GM23338 (cell line): Measurements from ENCODE around the gene TNS3. TPM values are rescaled to one million over a fixed set of nuclear protein-coding genes. Genes with fewer than 3 reads are reported as not detected.

Source experiments
- ATAC-seq: fragments of 200-7000 bp; cut with Tn5 transposase; 3 replicates; pipeline ENCODE4 v1.9.1; 2020
- DNase-seq: peaks from one replicate; pipeline ENCODE4 v3.0.0-alpha.2; 2015; ENCODE audit warnings: low spot score
- H2AFZ ChIP-seq: fragments of 200-600 bp; sonication (generic); 2 replicates; pipeline ENCODE4 v1.8.0; 2016; ENCODE audit warnings: antibody characterized with exemption, mild to moderate bottlenecking, moderate library complexity
- H3F3A ChIP-seq: fragments of 200-600 bp; sonication (generic); replicated peaks from 2 replicates; pipeline ENCODE4 v1.8.0; 2017; ENCODE audit warnings: antibody characterized with exemption, mixed run types, low read depth
- H3K27ac ChIP-seq: fragments of 200-600 bp; sonication (generic); 2 replicates; pipeline ENCODE4 v1.6.1; 2016; ENCODE audit warnings: low read depth
- H3K27me3 ChIP-seq: fragments of 200-600 bp; sonication (generic); 2 replicates; pipeline ENCODE4 v1.8.0; 2016; ENCODE audit warnings: mild to moderate bottlenecking, mixed run types, moderate library complexity; ENCODE audit not compliant: insufficient read depth
- H3K36me3 ChIP-seq: fragments of 200-600 bp; sonication (generic); 2 replicates; pipeline ENCODE4 v1.8.0; 2016; ENCODE audit warnings: mild to moderate bottlenecking; ENCODE audit not compliant: insufficient read depth
- H3K4me1 ChIP-seq: fragments of 200-600 bp; sonication (generic); 2 replicates; pipeline ENCODE4 v1.8.0; 2016; ENCODE audit warnings: mild to moderate bottlenecking, moderate library complexity; ENCODE audit not compliant: insufficient read depth
- H3K4me2 ChIP-seq: fragments of 200-600 bp; sonication (generic); 2 replicates; pipeline ENCODE4 v1.7.1; 2017; ENCODE audit warnings: mixed run types
- H3K4me3 ChIP-seq: fragments of 200-600 bp; sonication (generic); 2 replicates; pipeline ENCODE4 v1.6.1; 2016; ENCODE audit warnings: mixed run types
- H3K79me2 ChIP-seq: fragments of 200-600 bp; sonication (generic); replicated peaks from 2 replicates; pipeline ENCODE4 v1.8.0; 2017; ENCODE audit warnings: mild to moderate bottlenecking; ENCODE audit not compliant: insufficient read depth
- H3K9me2 ChIP-seq: fragments of 200-600 bp; sonication (generic); 2 replicates; pipeline ENCODE4 v1.8.0; 2017; ENCODE audit not compliant: insufficient read depth
- H4K20me1 ChIP-seq: fragments of 200-600 bp; sonication (generic); replicated peaks from 2 replicates; pipeline ENCODE4 v1.8.0; 2017; ENCODE audit warnings: mild to moderate bottlenecking; ENCODE audit not compliant: insufficient read depth
- H3K27ac Mint-ChIP-seq: 2 replicates; pipeline ENCODE4 v1.8.0; 2020; ENCODE audit warnings: inconsistent platforms, mild to moderate bottlenecking, moderate library complexity, mixed read lengths
- H3K27me3 Mint-ChIP-seq: 3 replicates; pipeline ENCODE4 v1.8.0; 2022; ENCODE audit warnings: low read depth, mild to moderate bottlenecking, moderate library complexity, mixed read lengths, inconsistent platforms; ENCODE audit not compliant: insufficient read depth, poor library complexity
- H3K36me3 Mint-ChIP-seq: 3 replicates; pipeline ENCODE4 v1.8.0; 2021; ENCODE audit warnings: low read depth, mild to moderate bottlenecking, inconsistent platforms, moderate library complexity, mixed read lengths
- H3K4me1 Mint-ChIP-seq: 3 replicates; pipeline ENCODE4 v1.8.0; 2020; ENCODE audit warnings: mild to moderate bottlenecking, inconsistent platforms, mixed read lengths
- H3K4me3 Mint-ChIP-seq: 3 replicates; pipeline ENCODE4 v1.8.0; 2021; ENCODE audit warnings: moderate library complexity, mild to moderate bottlenecking, inconsistent platforms, mixed read lengths
- H3K9me3 Mint-ChIP-seq: 3 replicates; pipeline ENCODE4 v1.8.0; 2020; ENCODE audit warnings: moderate library complexity, mild to moderate bottlenecking, inconsistent platforms, mixed read lengths
- ETS1 ChIP-seq: IDR thresholded peaks from 2 replicates; pipeline ENCODE4 v1.6.1; 2016; ENCODE audit warnings: antibody characterized with exemption
- EZH2phosphoT487 ChIP-seq: fragments of 200-600 bp; sonication (generic); IDR thresholded peaks from one replicate; pipeline ENCODE4 v1.8.1; 2018; ENCODE audit warnings: antibody characterized with exemption; ENCODE audit not compliant: unreplicated experiment
- JUNB ChIP-seq: IDR thresholded peaks from one replicate; pipeline ENCODE4 v1.6.1; 2016; ENCODE audit warnings: antibody characterized with exemption; ENCODE audit not compliant: unreplicated experiment
- NANOG ChIP-seq: IDR thresholded peaks from 2 replicates; pipeline ENCODE4 v1.6.1; 2016; ENCODE audit warnings: antibody characterized with exemption, borderline replicate concordance
- POLR2AphosphoS5 ChIP-seq: IDR thresholded peaks from 2 replicates; pipeline ENCODE4 v1.6.1; 2016; ENCODE audit warnings: antibody characterized with exemption, low read depth
- STAT1 ChIP-seq: IDR thresholded peaks from one replicate; pipeline ENCODE4 v1.6.1; 2016; ENCODE audit warnings: antibody characterized with exemption; ENCODE audit not compliant: unreplicated experiment
- ZNF114 ChIP-seq: fragments of 250-450 bp; sonication (Bioruptor Pico); IDR thresholded peaks from 2 replicates; pipeline ENCODE4 v1.5.0; 2020; ENCODE audit warnings: mild to moderate bottlenecking, moderate library complexity
- ZNF331 ChIP-seq: fragments of 250-450 bp; sonication (Bioruptor Pico); IDR thresholded peaks from 2 replicates; pipeline ENCODE4 v1.5.0; 2020; ENCODE audit warnings: low read depth, mild to moderate bottlenecking, moderate library complexity
- polyA plus RNA-seq: library from polyadenylated mRNA; unstranded; fragments of >200 nt; fragmentation: Nextera tagmentation; extraction: Ambion mirVana; gene quantifications from 2 replicates; pipeline ENCODE4 v1.2.1, GENCODE V29; 2016
- total RNA-seq: library from RNA; depleted of rRNA; stranded (reverse); fragments of >200 nt; shearing (Covaris generic); gene quantifications from 2 replicates; pipeline ENCODE4 v1.2.3, GENCODE V29; 2014
- TF ChIP-seq, protein P1 (sequence below): IDR thresholded peaks from one replicate; pipeline ENCODE4 v1.6.1; 2018; ENCODE audit warnings: antibody characterized with exemption; ENCODE audit not compliant: unreplicated experiment

The TNS3 gene
- total and polyA plus RNA-seq, 2 experiments from 2014 or later = 6.2 to 28.7 TPM

- no peaks in the 10 kb centered on the region for H3K9me3 Mint-ChIP-seq
- H3K27me3 ChIP-seq = no peaks in the 10 kb centered on the region
- H3K27ac Mint-ChIP-seq = no peak overlapping the region
- H4K20me1 ChIP-seq = 0 out of 2 replicates have a peak, but pooled peaks cover 4% of the 10 kb centered on the region
- peaks cover 52% of the 10 kb centered on the region for H3K4me1 Mint-ChIP-seq
- H3K79me2 ChIP-seq = peaks cover 95% of the 10 kb centered on the region
- no peak overlapping the region for H2AFZ ChIP-seq
- H3K4me1 ChIP-seq = peaks cover 35% of the 10 kb centered on the region
- H3K27me3 Mint-ChIP-seq = peaks cover 23% of the 10 kb centered on the region
- H3K4me2 ChIP-seq = no peak overlapping the region
- ATAC-seq (peak; percentile 30), DNase-seq (no peak)
- H3F3A ChIP-seq = no peaks in the 10 kb centered on the region
- TF ChIP-seq NANOG = no peak
- no peak for TF ChIP-seq JUNB
- no peak for TF ChIP-seq ZNF114 (CRISPR knock-in tag)
- H3K9me2 ChIP-seq = 0 out of 2 replicates have a peak, but pooled peaks cover 3% of the 10 kb centered on the region
- no peak overlapping the region for H3K4me3 ChIP-seq
- H3K27ac ChIP-seq = no peak overlapping the region
- H3K36me3 ChIP-seq = no peaks in the 10 kb centered on the region; the same call in 1 of the 2 replicates
- no peak overlapping the region for H3K4me3 Mint-ChIP-seq
- H3K36me3 Mint-ChIP-seq = 0 out of 3 replicates have a peak, but pooled peaks cover 3% of the 10 kb centered on the region
Observed at GRCh38 chr7:47571331-47572093, 10.4 kb downstream of the TNS3 start.

DNA sequence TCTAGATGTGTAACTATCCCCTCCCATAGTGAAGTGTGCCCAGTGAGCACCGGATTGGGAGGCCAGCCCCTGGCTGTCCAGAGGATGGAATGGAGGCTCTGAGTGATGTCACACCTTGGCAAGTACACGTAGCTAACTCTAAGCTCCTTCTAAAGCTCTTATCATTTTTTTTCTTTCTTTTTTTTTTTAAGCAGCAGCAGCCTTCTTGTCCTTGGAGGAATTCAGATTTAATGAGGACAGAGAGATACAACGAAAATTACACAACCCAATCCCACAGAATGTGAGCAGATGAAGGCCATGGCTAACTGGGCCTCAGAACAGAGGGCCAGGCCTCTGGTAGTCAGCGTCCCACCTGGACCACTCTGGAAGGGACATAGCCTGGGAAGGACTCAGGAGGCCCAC is 11.3 kb downstream of the TNS3 start:
- no peak overlapping the region for H3K27ac ChIP-seq

More for the DNA sequence above, 11.3 kb downstream of the TNS3 start:
- H3K4me2 ChIP-seq = no peak overlapping the region
- no peaks in the 10 kb centered on the region for H3K36me3 Mint-ChIP-seq
- peaks cover 30% of the 10 kb centered on the region for H3K4me1 ChIP-seq
- 0 out of 2 replicates have a peak overlapping the region, but pooled peaks have one; percentile 21 for H3K27ac Mint-ChIP-seq
- H3K9me2 ChIP-seq = 0 out of 2 replicates have a peak, but pooled peaks cover 3% of the 10 kb centered on the region
- no peak for DNase-seq
- H3K27me3 Mint-ChIP-seq = peaks cover 18% of the 10 kb centered on the region
- H3K4me3 ChIP-seq = no peak overlapping the region
- H3K27me3 ChIP-seq = no peaks in the 10 kb centered on the region
- H3K36me3 ChIP-seq = no peaks in the 10 kb centered on the region; the same call in 1 of the 2 replicates
- peaks cover 94% of the 10 kb centered on the region for H3K79me2 ChIP-seq
- TF ChIP-seq EZH2phosphoT487 (no peak), ZNF114 (CRISPR knock-in tag) (no peak), ETS1 (no peak), POLR2AphosphoS5 (no peak), STAT1 (no peak), NANOG (no peak), ZNF331 (CRISPR knock-in tag) (no peak)
- TF ChIP-seq, protein P1, sequence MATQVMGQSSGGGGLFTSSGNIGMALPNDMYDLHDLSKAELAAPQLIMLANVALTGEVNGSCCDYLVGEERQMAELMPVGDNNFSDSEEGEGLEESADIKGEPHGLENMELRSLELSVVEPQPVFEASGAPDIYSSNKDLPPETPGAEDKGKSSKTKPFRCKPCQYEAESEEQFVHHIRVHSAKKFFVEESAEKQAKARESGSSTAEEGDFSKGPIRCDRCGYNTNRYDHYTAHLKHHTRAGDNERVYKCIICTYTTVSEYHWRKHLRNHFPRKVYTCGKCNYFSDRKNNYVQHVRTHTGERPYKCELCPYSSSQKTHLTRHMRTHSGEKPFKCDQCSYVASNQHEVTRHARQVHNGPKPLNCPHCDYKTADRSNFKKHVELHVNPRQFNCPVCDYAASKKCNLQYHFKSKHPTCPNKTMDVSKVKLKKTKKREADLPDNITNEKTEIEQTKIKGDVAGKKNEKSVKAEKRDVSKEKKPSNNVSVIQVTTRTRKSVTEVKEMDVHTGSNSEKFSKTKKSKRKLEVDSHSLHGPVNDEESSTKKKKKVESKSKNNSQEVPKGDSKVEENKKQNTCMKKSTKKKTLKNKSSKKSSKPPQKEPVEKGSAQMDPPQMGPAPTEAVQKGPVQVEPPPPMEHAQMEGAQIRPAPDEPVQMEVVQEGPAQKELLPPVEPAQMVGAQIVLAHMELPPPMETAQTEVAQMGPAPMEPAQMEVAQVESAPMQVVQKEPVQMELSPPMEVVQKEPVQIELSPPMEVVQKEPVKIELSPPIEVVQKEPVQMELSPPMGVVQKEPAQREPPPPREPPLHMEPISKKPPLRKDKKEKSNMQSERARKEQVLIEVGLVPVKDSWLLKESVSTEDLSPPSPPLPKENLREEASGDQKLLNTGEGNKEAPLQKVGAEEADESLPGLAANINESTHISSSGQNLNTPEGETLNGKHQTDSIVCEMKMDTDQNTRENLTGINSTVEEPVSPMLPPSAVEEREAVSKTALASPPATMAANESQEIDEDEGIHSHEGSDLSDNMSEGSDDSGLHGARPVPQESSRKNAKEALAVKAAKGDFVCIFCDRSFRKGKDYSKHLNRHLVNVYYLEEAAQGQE = no peak
- ATAC-seq = no peak
- H2AFZ ChIP-seq = no peak overlapping the region
- H4K20me1 ChIP-seq = 0 out of 2 replicates have a peak, but pooled peaks cover 4% of the 10 kb centered on the region
- H3K9me3 Mint-ChIP-seq = no peaks in the 10 kb centered on the region
- H3F3A ChIP-seq = no peaks in the 10 kb centered on the region
- no peak overlapping the region for H3K4me3 Mint-ChIP-seq
- peaks cover 50% of the 10 kb centered on the region for H3K4me1 Mint-ChIP-seq
